Uterus (tissue), 2 donors: ENCODE data around the gene ABHD16A.

Source experiments
- POLR2A ChIP-seq, 2 donors: fragments of 450-650 bp; IDR thresholded peaks; one replicate each; pipeline ENCODE4 v1.6.1; 2016; ENCODE audit warnings: antibody characterized with exemption in 2 of 2, mild to moderate bottlenecking in 1 of 2, moderate library complexity in 1 of 2
- TF ChIP-seq, protein P1 (sequence below), 4 experiments: fragments of 200-600 bp in 2 of 4; fragments of 450-650 bp in 2 of 4; sonication (generic) in 2 of 4; IDR thresholded peaks; one replicate each; pipeline ENCODE4 v1.5.1; 2016 to 2019; ENCODE audit warnings: antibody characterized with exemption in 4 of 4, mild to moderate bottlenecking in 2 of 4, moderate library complexity in 1 of 4

DNA sequence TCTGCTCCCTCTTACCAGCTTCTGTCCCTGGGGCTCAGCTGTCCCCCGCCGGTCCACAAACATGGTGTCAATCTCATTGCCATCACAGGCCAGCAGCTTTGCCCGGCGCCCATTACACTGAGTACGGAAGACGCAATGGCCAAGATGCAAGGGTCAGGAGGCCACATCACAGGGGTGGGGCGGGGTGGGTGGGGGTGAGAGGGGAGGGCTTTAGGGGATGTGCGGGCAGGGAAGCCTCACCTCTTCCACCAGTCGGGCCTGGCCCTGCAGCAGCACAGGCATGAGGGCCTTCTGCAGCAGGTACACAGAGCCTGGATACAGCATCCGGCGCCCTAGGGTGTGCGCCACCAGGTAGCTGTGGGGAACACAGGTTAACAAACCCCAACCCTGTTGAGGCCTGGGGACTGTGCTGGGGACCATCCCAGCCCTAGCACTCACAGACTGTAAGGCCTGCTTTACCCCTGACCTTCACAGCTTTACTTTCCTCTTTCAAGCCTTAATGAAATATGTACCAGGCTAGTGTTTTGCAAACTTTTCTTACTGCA is 11.5 kb downstream of the ABHD16A start:
- TF ChIP-seq, protein P1, sequence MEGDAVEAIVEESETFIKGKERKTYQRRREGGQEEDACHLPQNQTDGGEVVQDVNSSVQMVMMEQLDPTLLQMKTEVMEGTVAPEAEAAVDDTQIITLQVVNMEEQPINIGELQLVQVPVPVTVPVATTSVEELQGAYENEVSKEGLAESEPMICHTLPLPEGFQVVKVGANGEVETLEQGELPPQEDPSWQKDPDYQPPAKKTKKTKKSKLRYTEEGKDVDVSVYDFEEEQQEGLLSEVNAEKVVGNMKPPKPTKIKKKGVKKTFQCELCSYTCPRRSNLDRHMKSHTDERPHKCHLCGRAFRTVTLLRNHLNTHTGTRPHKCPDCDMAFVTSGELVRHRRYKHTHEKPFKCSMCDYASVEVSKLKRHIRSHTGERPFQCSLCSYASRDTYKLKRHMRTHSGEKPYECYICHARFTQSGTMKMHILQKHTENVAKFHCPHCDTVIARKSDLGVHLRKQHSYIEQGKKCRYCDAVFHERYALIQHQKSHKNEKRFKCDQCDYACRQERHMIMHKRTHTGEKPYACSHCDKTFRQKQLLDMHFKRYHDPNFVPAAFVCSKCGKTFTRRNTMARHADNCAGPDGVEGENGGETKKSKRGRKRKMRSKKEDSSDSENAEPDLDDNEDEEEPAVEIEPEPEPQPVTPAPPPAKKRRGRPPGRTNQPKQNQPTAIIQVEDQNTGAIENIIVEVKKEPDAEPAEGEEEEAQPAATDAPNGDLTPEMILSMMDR (IDR thresholded peaks at IDR 0.05): no peak
- TF ChIP-seq POLR2A (IDR thresholded peaks at IDR 0.05): no peak
